Loucy (cell line): Measurements from ENCODE around the gene CDK11B.

Experiments
- H2AFZ ChIP-seq: fragments of 200-600 bp; sonication (generic); 2 replicates; pipeline ENCODE4 v1.6.0; 2016; ENCODE audit warnings: antibody characterized with exemption, mild to moderate bottlenecking, low read length, moderate library complexity
- H3F3A ChIP-seq: fragments of 200-600 bp; 2 replicates; pipeline ENCODE4 v1.6.0; 2016; ENCODE audit warnings: antibody characterized with exemption, low read depth, mild to moderate bottlenecking
- H3K27me3 ChIP-seq: fragments of 200-600 bp; sonication (generic); 2 replicates; pipeline ENCODE4 v1.6.1; 2014; ENCODE audit warnings: low read length, mild to moderate bottlenecking; ENCODE audit not compliant: insufficient read depth, poor library complexity, severe bottlenecking
- H3K36me3 ChIP-seq: fragments of 200-600 bp; sonication (generic); 2 replicates; pipeline ENCODE4 v1.6.1; 2016; ENCODE audit warnings: low read length; ENCODE audit not compliant: insufficient read depth
- H3K4me1 ChIP-seq: fragments of 200-600 bp; sonication (generic); 2 replicates; pipeline ENCODE4 v1.5.1; 2014; ENCODE audit warnings: low read length, mild to moderate bottlenecking; ENCODE audit not compliant: insufficient read depth, poor library complexity, severe bottlenecking
- H3K4me2 ChIP-seq: fragments of 200-600 bp; sonication (generic); 2 replicates; pipeline ENCODE4 v1.6.0; 2014; ENCODE audit warnings: antibody characterized with exemption, low read length, low read depth, mild to moderate bottlenecking; ENCODE audit not compliant: poor library complexity, severe bottlenecking
- H3K4me3 ChIP-seq: fragments of 200-600 bp; sonication (generic); 2 replicates; pipeline ENCODE4 v1.5.1; 2014; ENCODE audit warnings: low read length, mild to moderate bottlenecking, mixed read lengths; ENCODE audit not compliant: poor library complexity, severe bottlenecking
- H3K79me2 ChIP-seq: fragments of 200-600 bp; sonication (generic); 2 replicates; pipeline ENCODE4 v1.6.1; 2014; ENCODE audit warnings: low read length; ENCODE audit not compliant: insufficient read depth
- H3K9ac ChIP-seq: fragments of 200-600 bp; sonication (generic); 2 replicates; pipeline ENCODE4 v1.6.0; 2014; ENCODE audit warnings: mild to moderate bottlenecking, low read depth, low read length, moderate library complexity; ENCODE audit not compliant: poor library complexity, severe bottlenecking
- H3K9me2 ChIP-seq: fragments of 200-600 bp; sonication (generic); replicated peaks from 2 replicates; pipeline ENCODE4 v1.6.1; 2016; ENCODE audit warnings: low read depth, low read length, mixed read lengths
- H3K9me3 ChIP-seq: fragments of 200-600 bp; sonication (generic); 2 replicates; pipeline ENCODE4 v1.6.1; 2014; ENCODE audit warnings: mild to moderate bottlenecking, antibody characterized with exemption, low read length, low read depth; ENCODE audit not compliant: insufficient read depth
- H4K20me1 ChIP-seq: fragments of 200-600 bp; sonication (generic); 2 replicates; pipeline ENCODE4 v1.6.0; 2014; ENCODE audit warnings: antibody characterized with exemption, low read length, mild to moderate bottlenecking; ENCODE audit not compliant: insufficient read depth, poor library complexity, severe bottlenecking
- CTCF ChIP-seq: fragments of 200-600 bp; sonication (generic); conservative IDR thresholded peaks from 2 replicates; pipeline ENCODE4 v1.5.1; 2014; ENCODE audit warnings: mild to moderate bottlenecking, antibody characterized with exemption, low read length
- EZH2phosphoT487 ChIP-seq: fragments of 200-600 bp; IDR thresholded peaks from 2 replicates; pipeline ENCODE4 v1.6.1; 2018; ENCODE audit warnings: antibody characterized with exemption, mild to moderate bottlenecking, moderate library complexity, borderline replicate concordance

Gene CDK11B

GRCh38 chr1:1599030-1599934 lies 59.5 kb downstream of the CDK11B start:
- Histone ChIP-seq H3K79me2 (no peaks in the 10 kb centered on the region), H3F3A (no peaks in the 10 kb centered on the region), H3K4me3 (no peak overlapping the region), H3K9ac (no peak overlapping the region), H3K4me2 (no peak overlapping the region), H4K20me1 (no peaks in the 10 kb centered on the region), H3K27me3 (peaks cover 19% of the 10 kb centered on the region), H2AFZ (no peak overlapping the region), H3K36me3 (no peaks in the 10 kb centered on the region), H3K9me2 (no peaks in the 10 kb centered on the region), H3K4me1 (no peaks in the 10 kb centered on the region), H3K9me3 (no peaks in the 10 kb centered on the region)
- TF ChIP-seq EZH2phosphoT487 (no peak), CTCF (no peak)

- H3K4me3 ChIP-seq: no peak overlapping the region
- H2AFZ ChIP-seq: no peak overlapping the region
- no peaks in the 10 kb centered on the region for H3K9me2 ChIP-seq
- H3K9ac ChIP-seq: no peak overlapping the region
- no peak overlapping the region for H3K4me2 ChIP-seq
- H3F3A ChIP-seq: no peaks in the 10 kb centered on the region
- TF ChIP-seq EZH2phosphoT487: no peak
- TF ChIP-seq CTCF: no peak
- H4K20me1 ChIP-seq: no peaks in the 10 kb centered on the region
- H3K79me2 ChIP-seq: no peaks in the 10 kb centered on the region
- no peaks in the 10 kb centered on the region for H3K36me3 ChIP-seq
- no peaks in the 10 kb centered on the region for H3K4me1 ChIP-seq
- no peaks in the 10 kb centered on the region for H3K9me3 ChIP-seq
- peaks cover 19% of the 10 kb centered on the region for H3K27me3 ChIP-seq
Observed at GRCh38 chr1:1598720-1599029, 60.1 kb downstream of the CDK11B start.

GRCh38 chr1:1598051-1598719 lies 60.6 kb downstream of the CDK11B start:
- peaks cover 19% of the 10 kb centered on the region for H3K27me3 ChIP-seq
- H3K9me2 ChIP-seq: no peaks in the 10 kb centered on the region
- no peaks in the 10 kb centered on the region for H3K9me3 ChIP-seq
- no peak overlapping the region for H3K9ac ChIP-seq
- no peaks in the 10 kb centered on the region for H3F3A ChIP-seq
- H4K20me1 ChIP-seq: no peaks in the 10 kb centered on the region
- H3K79me2 ChIP-seq: no peaks in the 10 kb centered on the region
- H3K4me3 ChIP-seq: no peak overlapping the region
- no peak for TF ChIP-seq CTCF
- no peak for TF ChIP-seq EZH2phosphoT487
- no peaks in the 10 kb centered on the region for H3K4me1 ChIP-seq
- H3K36me3 ChIP-seq: no peaks in the 10 kb centered on the region
- H3K4me2 ChIP-seq: no peak overlapping the region
- H2AFZ ChIP-seq: no peak overlapping the region
